K562 (cell line): ENCODE data around the gene PHKB. TPM values are rescaled to one million over a fixed set of nuclear protein-coding genes. Genes with fewer than 3 reads are reported as not detected.

Source experiments
- BHLHE40 ChIP-seq: IDR thresholded peaks from 2 replicates; pipeline ENCODE4 v1.6.1; 2011; ENCODE audit warnings: low read length, improper control_type of control experiment
- CBFA2T3 ChIP-seq: fragments of 450-650 bp; IDR thresholded peaks from 2 replicates; pipeline ENCODE4 v1.6.1; 2017
- DIDO1 ChIP-seq: fragments of 450-650 bp; IDR thresholded peaks from 2 replicates; pipeline ENCODE4 v1.6.1; 2016; ENCODE audit warnings: low read depth, missing biosample characterization, missing genetic modification characterization
- FOXJ3 ChIP-seq: sonication (generic); formaldehyde crosslinking; IDR thresholded peaks from 2 replicates; pipeline ENCODE4 v1.4.0; 2020; ENCODE audit warnings: mild to moderate bottlenecking, missing genetic modification reagents
- RUNX1 ChIP-seq: sonication (generic); IDR thresholded peaks from 2 replicates; pipeline ENCODE4 v1.6.1; 2016; ENCODE audit warnings: antibody characterized with exemption, low read depth
- SIX5 ChIP-seq, 2 experiments: IDR thresholded peaks; 2 replicates each; pipeline ENCODE4 v1.6.1; 2011; ENCODE audit warnings: low read length in 2 of 2, borderline replicate concordance in 1 of 2, low read depth in 1 of 2, mild to moderate bottlenecking in 1 of 2, moderate library complexity in 1 of 2; ENCODE audit not compliant: insufficient read depth in 1 of 2
- SMAD4 ChIP-seq: fragments of 250-450 bp; sonication (Bioruptor Pico); conservative IDR thresholded peaks from 2 replicates; pipeline ENCODE4 v1.8.0; 2021; ENCODE audit warnings: inconsistent platforms, mild to moderate bottlenecking, moderate library complexity
- SRF ChIP-seq, 2 experiments: fragments of 250-450, 450-650 bp in 1 of 2; sonication (Bioruptor Pico) in 1 of 2; sonication (generic) in 1 of 2; formaldehyde crosslinking; IDR thresholded peaks; 2 replicates each; pipeline versions ENCODE4 v1.5.0 to v1.5.1; 2020 to 2022; ENCODE audit warnings: mild to moderate bottlenecking in 1 of 2, missing genetic modification reagents in 1 of 2
- TCF3 ChIP-seq: sonication (generic); formaldehyde crosslinking; IDR thresholded peaks from 2 replicates; pipeline ENCODE4 v1.4.0; 2020; ENCODE audit warnings: mild to moderate bottlenecking, missing genetic modification reagents
- U2AF2 ChIP-seq: fragments of 200-400 bp; formaldehyde crosslinking; optimal IDR thresholded peaks from 2 replicates; pipeline ENCODE3; 2017; ENCODE audit warnings: low read depth, mild to moderate bottlenecking, low read length
- ZNF224 ChIP-seq: sonication (generic); formaldehyde crosslinking; IDR thresholded peaks from 2 replicates; pipeline ENCODE4 v1.8.0; 2022; ENCODE audit warnings: mild to moderate bottlenecking, missing genetic modification reagents
- ZNF253 ChIP-seq: fragments of 250-450 bp; sonication (Bioruptor Pico); conservative IDR thresholded peaks from 2 replicates; pipeline ENCODE4 v1.6.1; 2021; ENCODE audit warnings: mild to moderate bottlenecking
- polyA plus RNA-seq, 8 experiments: library from polyadenylated mRNA; depleted of rRNA in 4 of 8; stranded (reverse) in 5 of 8; unstranded in 3 of 8; fragments of >200 nt; fragmentation: Nextera tagmentation in 2 of 8; fragmentation: Illumina TruSeq in 1 of 8; extraction: Ambion mirVana in 2 of 8; extraction: Trizol in 1 of 8; gene quantifications; 2 replicates each; pipeline versions ENCODE4 v1.2.1 to v1.2.3, GENCODE V29; 2011 to 2014; ENCODE audit warnings: inconsistent platforms in 1 of 8, missing spikeins in 1 of 8
- total RNA-seq, 7 experiments: library from RNA; depleted of rRNA in 6 of 7; stranded (reverse); fragments of >200 nt in 6 of 7; fragmentation: Illumina TruSeq in 2 of 7; extraction: Trizol in 2 of 7; gene quantifications; 2 replicates each; pipeline versions ENCODE4 v1.2.1 to v1.2.3, GENCODE V29; 2011 to 2021; ENCODE audit warnings: low replicate concordance in 1 of 7
- TF ChIP-seq, protein P1 (sequence below), 2 experiments: fragments of 200-800 bp in 1 of 2; sonication (Bioruptor generic) in 1 of 2; sonication (generic) in 1 of 2; formaldehyde crosslinking in 1 of 2; IDR thresholded peaks in 1 of 2; conservative IDR thresholded peaks in 1 of 2; 2 replicates each; pipeline versions ENCODE4 v1.5.0 to v1.6.1; 2016 to 2020; ENCODE audit warnings: missing compliant biosample characterization in 1 of 2, missing genetic modification characterization in 1 of 2, missing genetic modification reagents in 1 of 2
- TF ChIP-seq, protein P2 (sequence below), 2 experiments: fragments of 450-650 bp in 1 of 2; sonication (generic) in 1 of 2; formaldehyde crosslinking in 1 of 2; IDR thresholded peaks in 1 of 2; conservative IDR thresholded peaks in 1 of 2; 2 replicates each; pipeline versions ENCODE4 v1.6.1 to v1.8.1; 2016 to 2023; ENCODE audit warnings: mild to moderate bottlenecking in 2 of 2, moderate library complexity in 2 of 2, inconsistent platforms in 1 of 2, missing genetic modification reagents in 1 of 2
- TF ChIP-seq, protein P3 (sequence below), 2 experiments: fragments of 450-650 bp; formaldehyde crosslinking in 1 of 2; IDR thresholded peaks; 2 replicates each; pipeline versions ENCODE4 v1.4.0 to v1.6.1; 2014 to 2020; ENCODE audit warnings: mild to moderate bottlenecking in 2 of 2, borderline replicate concordance in 1 of 2, low read depth in 1 of 2
- TF ChIP-seq, protein P4 (sequence below): fragments of 450-650 bp; formaldehyde crosslinking; IDR thresholded peaks from 2 replicates; pipeline ENCODE4 v1.4.0; 2022; ENCODE audit warnings: mild to moderate bottlenecking, moderate library complexity

Gene PHKB
- total and polyA plus RNA-seq, 9 of the 15 experiments (the other 6 are each of a cell fraction or from before 2014, with no cell fraction given): 24.7 to 92.3 (median 67.0) TPM

DNA sequence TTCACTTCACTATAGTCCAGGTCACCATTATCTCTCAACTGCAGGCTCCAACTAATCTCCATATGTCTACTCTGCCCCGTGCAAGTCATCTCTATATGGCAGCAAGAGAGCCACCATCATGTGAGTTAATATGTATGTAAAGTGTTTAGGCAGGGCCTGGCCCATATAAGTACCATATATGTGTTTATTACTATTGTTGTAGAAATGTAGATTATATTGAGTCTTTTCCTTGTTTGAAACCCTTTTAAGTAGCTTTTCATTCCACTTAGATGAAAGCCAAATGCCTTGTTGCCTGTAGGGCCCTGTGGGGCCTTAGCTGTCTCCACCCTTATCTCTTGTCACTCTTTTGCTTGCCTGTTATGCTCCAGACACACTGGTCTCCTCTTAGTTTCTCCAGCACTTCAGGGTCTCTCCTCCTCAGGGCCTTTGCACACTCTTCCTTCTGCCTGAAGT is 164.0 kb downstream of the PHKB start (continued):
- TF ChIP-seq FOXJ3 (CRISPR knock-in tag) (no peak), SRF (CRISPR knock-in tag; IDR thresholded peaks at IDR 0.05) (no peak), DIDO1 (tag) (no peak), U2AF2 (no peak), SMAD4 (peak; percentile 72; the same call in 1 of the 2 replicates), BHLHE40 (peak; percentile 88), ZNF253 (no peak), TCF3 (CRISPR knock-in tag) (peak; percentile 91), SIX5 (IDR thresholded peaks at IDR 0.05; ENCODE audit: borderline replicate concordance in 1 of 2, insufficient read depth in 1 of 2, low read depth in 1 of 2, low read length in 2 of 2) (no peak), ZNF224 (no peak), CBFA2T3 (peak; percentile 93), RUNX1 (no peak)
- TF ChIP-seq, protein P1, sequence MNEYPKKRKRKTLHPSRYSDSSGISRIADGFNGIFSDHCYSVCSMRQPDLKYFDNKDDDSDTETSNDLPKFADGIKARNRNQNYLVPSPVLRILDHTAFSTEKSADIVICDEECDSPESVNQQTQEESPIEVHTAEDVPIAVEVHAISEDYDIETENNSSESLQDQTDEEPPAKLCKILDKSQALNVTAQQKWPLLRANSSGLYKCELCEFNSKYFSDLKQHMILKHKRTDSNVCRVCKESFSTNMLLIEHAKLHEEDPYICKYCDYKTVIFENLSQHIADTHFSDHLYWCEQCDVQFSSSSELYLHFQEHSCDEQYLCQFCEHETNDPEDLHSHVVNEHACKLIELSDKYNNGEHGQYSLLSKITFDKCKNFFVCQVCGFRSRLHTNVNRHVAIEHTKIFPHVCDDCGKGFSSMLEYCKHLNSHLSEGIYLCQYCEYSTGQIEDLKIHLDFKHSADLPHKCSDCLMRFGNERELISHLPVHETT (CRISPR knock-in tag; conservative IDR thresholded peaks at IDR 0.05 in 1 of 2, IDR thresholded peaks at IDR 0.05 in 1 of 2): peak in 1 of 2 experiments; percentile 61; a peak in 1 of 4 replicates
- TF ChIP-seq, protein P2, sequence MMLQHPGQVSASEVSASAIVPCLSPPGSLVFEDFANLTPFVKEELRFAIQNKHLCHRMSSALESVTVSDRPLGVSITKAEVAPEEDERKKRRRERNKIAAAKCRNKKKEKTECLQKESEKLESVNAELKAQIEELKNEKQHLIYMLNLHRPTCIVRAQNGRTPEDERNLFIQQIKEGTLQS (IDR thresholded peaks at IDR 0.05): no peak
- TF ChIP-seq, protein P2 (CRISPR knock-in tag; conservative IDR thresholded peaks at IDR 0.05): no peak
- TF ChIP-seq, protein P3, sequence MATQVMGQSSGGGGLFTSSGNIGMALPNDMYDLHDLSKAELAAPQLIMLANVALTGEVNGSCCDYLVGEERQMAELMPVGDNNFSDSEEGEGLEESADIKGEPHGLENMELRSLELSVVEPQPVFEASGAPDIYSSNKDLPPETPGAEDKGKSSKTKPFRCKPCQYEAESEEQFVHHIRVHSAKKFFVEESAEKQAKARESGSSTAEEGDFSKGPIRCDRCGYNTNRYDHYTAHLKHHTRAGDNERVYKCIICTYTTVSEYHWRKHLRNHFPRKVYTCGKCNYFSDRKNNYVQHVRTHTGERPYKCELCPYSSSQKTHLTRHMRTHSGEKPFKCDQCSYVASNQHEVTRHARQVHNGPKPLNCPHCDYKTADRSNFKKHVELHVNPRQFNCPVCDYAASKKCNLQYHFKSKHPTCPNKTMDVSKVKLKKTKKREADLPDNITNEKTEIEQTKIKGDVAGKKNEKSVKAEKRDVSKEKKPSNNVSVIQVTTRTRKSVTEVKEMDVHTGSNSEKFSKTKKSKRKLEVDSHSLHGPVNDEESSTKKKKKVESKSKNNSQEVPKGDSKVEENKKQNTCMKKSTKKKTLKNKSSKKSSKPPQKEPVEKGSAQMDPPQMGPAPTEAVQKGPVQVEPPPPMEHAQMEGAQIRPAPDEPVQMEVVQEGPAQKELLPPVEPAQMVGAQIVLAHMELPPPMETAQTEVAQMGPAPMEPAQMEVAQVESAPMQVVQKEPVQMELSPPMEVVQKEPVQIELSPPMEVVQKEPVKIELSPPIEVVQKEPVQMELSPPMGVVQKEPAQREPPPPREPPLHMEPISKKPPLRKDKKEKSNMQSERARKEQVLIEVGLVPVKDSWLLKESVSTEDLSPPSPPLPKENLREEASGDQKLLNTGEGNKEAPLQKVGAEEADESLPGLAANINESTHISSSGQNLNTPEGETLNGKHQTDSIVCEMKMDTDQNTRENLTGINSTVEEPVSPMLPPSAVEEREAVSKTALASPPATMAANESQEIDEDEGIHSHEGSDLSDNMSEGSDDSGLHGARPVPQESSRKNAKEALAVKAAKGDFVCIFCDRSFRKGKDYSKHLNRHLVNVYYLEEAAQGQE (IDR thresholded peaks at IDR 0.05; ENCODE audit: borderline replicate concordance): no peak; the same call in 1 of the 2 replicates
- TF ChIP-seq, protein P3 (CRISPR knock-in tag; IDR thresholded peaks at IDR 0.05; ENCODE audit: low read depth): no peak
- TF ChIP-seq, protein P4, sequence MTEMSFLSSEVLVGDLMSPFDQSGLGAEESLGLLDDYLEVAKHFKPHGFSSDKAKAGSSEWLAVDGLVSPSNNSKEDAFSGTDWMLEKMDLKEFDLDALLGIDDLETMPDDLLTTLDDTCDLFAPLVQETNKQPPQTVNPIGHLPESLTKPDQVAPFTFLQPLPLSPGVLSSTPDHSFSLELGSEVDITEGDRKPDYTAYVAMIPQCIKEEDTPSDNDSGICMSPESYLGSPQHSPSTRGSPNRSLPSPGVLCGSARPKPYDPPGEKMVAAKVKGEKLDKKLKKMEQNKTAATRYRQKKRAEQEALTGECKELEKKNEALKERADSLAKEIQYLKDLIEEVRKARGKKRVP (CRISPR knock-in tag): no peak
